Activated naive CD8-positive, alpha-beta T cell treated with anti-CD3 and anti-CD28 coated beads for 36 hours (primary cell): ENCODE results near the gene DRD3. TPM values are rescaled to one million over a fixed set of nuclear protein-coding genes. Genes with fewer than 3 reads are reported as not detected.

Experiments used
- DNase-seq: peaks from one replicate; pipeline ENCODE4 v3.0.0; 2021
- H3K27ac Mint-ChIP-seq: one replicate; pipeline ENCODE4 v1.8.0; 2022; ENCODE audit warnings: mild to moderate bottlenecking, moderate library complexity, mixed read lengths
- H3K27me3 Mint-ChIP-seq: one replicate; pipeline ENCODE4 v1.8.0; 2022; ENCODE audit warnings: mild to moderate bottlenecking, mixed read lengths
- H3K36me3 Mint-ChIP-seq: one replicate; pipeline ENCODE4 v1.8.0; 2021; ENCODE audit warnings: mild to moderate bottlenecking, mixed read lengths
- H3K4me1 Mint-ChIP-seq: one replicate; pipeline ENCODE4 v1.8.0; 2021; ENCODE audit warnings: mixed read lengths
- H3K4me3 Mint-ChIP-seq: one replicate; pipeline ENCODE4 v1.8.0; 2022; ENCODE audit warnings: mild to moderate bottlenecking, moderate library complexity, mixed read lengths
- H3K9me3 Mint-ChIP-seq: one replicate; pipeline ENCODE4 v1.8.0; 2022; ENCODE audit warnings: mixed read lengths
- total RNA-seq, 2 experiments: library from RNA; stranded (reverse); gene quantifications; one replicate each; pipeline ENCODE4 v1.2.3, GENCODE V29; 2021

The DRD3 gene
- total RNA-seq, 2 experiments from 2014 or later = not detected

GRCh38 chr3:114114719-114115118 lies 64.1 kb downstream of the DRD3 start:
- H3K4me3 Mint-ChIP-seq = no peak overlapping the region

GRCh38 chr3:114112696-114113095 lies 66.2 kb downstream of the DRD3 start:
- Mint-ChIP-seq H3K4me3 (no peak overlapping the region), H3K27ac (no peak overlapping the region), H3K4me1 (no peaks in the 10 kb centered on the region), H3K36me3 (no peaks in the 10 kb centered on the region), H3K27me3 (peaks cover 17% of the 10 kb centered on the region), H3K9me3 (no peaks in the 10 kb centered on the region)
- DNase-seq = no peak

More at GRCh38 chr3:114114719-114115118, 64.1 kb downstream of the DRD3 start:
- no peak for DNase-seq
- Mint-ChIP-seq H3K9me3 (no peaks in the 10 kb centered on the region), H3K27me3 (peaks cover 11% of the 10 kb centered on the region), H3K36me3 (no peaks in the 10 kb centered on the region), H3K4me1 (no peaks in the 10 kb centered on the region), H3K27ac (no peak overlapping the region)

DNA sequence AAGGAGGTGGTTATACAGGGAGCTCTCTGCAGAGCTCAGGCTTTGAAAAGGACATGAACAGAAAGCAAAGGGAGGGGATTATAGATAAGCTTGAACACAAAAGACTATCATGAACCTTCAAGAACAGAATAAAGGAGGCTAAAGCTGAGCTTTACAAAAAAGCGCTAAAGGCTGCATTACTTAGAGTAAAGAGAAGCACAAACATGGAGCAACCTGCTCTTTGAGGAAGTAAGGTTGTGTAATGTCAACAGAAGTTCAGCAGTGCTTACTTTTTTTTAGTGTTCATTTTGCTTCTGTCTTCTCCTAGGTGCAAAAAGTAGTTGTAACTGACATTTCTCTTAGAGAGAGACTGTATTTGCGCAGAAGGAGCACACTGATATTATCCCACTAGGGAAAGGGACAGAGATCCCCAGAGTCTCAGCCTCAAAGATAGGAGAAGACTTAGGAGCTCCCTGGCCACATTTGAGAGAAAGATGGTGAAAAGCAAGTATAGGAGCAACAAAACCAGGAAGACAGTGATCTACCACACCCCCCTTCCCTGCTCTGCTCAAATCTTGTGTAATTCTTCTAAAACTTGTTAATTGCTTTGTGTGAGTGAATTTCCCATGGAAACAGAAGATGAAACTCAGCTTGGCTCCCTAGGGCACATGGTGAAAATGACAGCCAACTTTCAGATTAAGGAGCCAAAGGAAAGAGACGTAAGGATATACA lies 67.6 kb downstream of the DRD3 start:
- Mint-ChIP-seq H3K27ac (no peak overlapping the region), H3K27me3 (peaks cover 17% of the 10 kb centered on the region)

GRCh38 chr3:114110439-114110838 lies 68.4 kb downstream of the DRD3 start:
- Mint-ChIP-seq H3K4me3 (no peak overlapping the region), H3K4me1 (no peaks in the 10 kb centered on the region), H3K27me3 (peaks cover 17% of the 10 kb centered on the region), H3K27ac (no peak overlapping the region), H3K9me3 (no peaks in the 10 kb centered on the region), H3K36me3 (no peaks in the 10 kb centered on the region)
- DNase-seq = no peak

More for the DNA sequence above, 67.6 kb downstream of the DRD3 start:
- no peak for DNase-seq
- no peaks in the 10 kb centered on the region for H3K9me3 Mint-ChIP-seq
- no peaks in the 10 kb centered on the region for H3K36me3 Mint-ChIP-seq
- no peak overlapping the region for H3K4me3 Mint-ChIP-seq
- H3K4me1 Mint-ChIP-seq = no peaks in the 10 kb centered on the region

GRCh38 chr3:114108137-114108536 lies 70.7 kb downstream of the DRD3 start:
- no peak overlapping the region for H3K27ac Mint-ChIP-seq
- H3K4me3 Mint-ChIP-seq = no peak overlapping the region
- H3K4me1 Mint-ChIP-seq = no peaks in the 10 kb centered on the region
- DNase-seq = no peak
- no peaks in the 10 kb centered on the region for H3K36me3 Mint-ChIP-seq
- H3K27me3 Mint-ChIP-seq = peaks cover 17% of the 10 kb centered on the region
- no peaks in the 10 kb centered on the region for H3K9me3 Mint-ChIP-seq

GRCh38 chr3:114104414-114104813 lies 74.4 kb downstream of the DRD3 start:
- no peak overlapping the region for H3K4me3 Mint-ChIP-seq
- H3K4me1 Mint-ChIP-seq = no peaks in the 10 kb centered on the region
- H3K27me3 Mint-ChIP-seq = peaks cover 10% of the 10 kb centered on the region
- no peaks in the 10 kb centered on the region for H3K9me3 Mint-ChIP-seq
- no peak overlapping the region for H3K27ac Mint-ChIP-seq
- DNase-seq = no peak
- no peaks in the 10 kb centered on the region for H3K36me3 Mint-ChIP-seq

DNA sequence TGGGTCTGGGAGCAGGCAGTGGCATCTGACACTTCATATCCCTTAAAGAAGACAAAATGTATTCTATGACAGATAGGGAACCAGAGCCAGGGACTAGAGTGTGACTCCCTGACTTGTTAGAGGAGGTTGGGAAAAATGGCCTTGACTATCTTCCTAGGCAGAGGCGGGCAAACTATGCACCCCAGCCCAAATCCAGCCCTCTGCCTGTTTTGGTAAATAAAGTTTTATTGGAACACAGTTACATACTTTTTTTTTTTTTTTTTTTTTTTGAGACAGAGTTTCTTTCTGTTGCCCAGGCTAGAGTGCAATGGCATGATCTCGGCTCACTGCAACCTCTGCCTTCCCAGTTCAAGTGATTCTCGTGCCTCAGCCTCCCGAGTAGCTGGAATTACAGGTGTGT lies 75.0 kb downstream of the DRD3 start:
- Mint-ChIP-seq H3K4me1 (no peaks in the 10 kb centered on the region), H3K27me3 (peaks cover 7% of the 10 kb centered on the region), H3K36me3 (no peaks in the 10 kb centered on the region), H3K9me3 (no peaks in the 10 kb centered on the region), H3K4me3 (no peak overlapping the region), H3K27ac (no peak overlapping the region)
- no peak for DNase-seq

GRCh38 chr3:114103181-114103580 lies 75.7 kb downstream of the DRD3 start:
- H3K9me3 Mint-ChIP-seq = no peaks in the 10 kb centered on the region
- H3K4me1 Mint-ChIP-seq = no peaks in the 10 kb centered on the region
- H3K27me3 Mint-ChIP-seq = peaks cover 7% of the 10 kb centered on the region
- H3K36me3 Mint-ChIP-seq = no peaks in the 10 kb centered on the region
- no peak overlapping the region for H3K27ac Mint-ChIP-seq
- DNase-seq = no peak
- H3K4me3 Mint-ChIP-seq = no peak overlapping the region

- Mint-ChIP-seq H3K27me3 (peaks cover 7% of the 10 kb centered on the region), H3K9me3 (no peaks in the 10 kb centered on the region), H3K4me1 (no peaks in the 10 kb centered on the region), H3K27ac (no peak overlapping the region), H3K4me3 (no peak overlapping the region), H3K36me3 (no peaks in the 10 kb centered on the region)
- no peak for DNase-seq
Measured at GRCh38 chr3:114101101-114101500, 77.8 kb downstream of the DRD3 start.

DNA sequence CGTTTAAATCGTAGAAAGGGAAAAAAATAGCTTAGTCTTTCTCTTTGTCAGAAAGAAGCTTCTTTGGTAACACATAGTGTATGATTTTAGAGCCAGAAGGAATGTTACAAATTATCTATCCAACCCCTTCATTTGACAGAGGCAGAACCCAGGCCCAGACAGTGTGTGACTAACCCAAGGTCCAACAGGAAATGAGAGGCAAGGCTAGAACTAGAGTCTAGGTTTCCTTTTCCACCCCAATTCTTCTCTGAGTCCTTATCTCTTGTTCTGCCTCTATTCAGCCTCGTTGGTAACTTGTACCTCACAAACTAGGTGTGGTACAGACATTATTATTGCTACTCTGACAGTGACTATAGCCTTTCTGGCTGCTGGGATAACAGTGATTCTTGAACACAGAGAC lies 83.1 kb downstream of the DRD3 start:
- Mint-ChIP-seq H3K9me3 (no peaks in the 10 kb centered on the region), H3K27ac (no peak overlapping the region), H3K4me3 (no peak overlapping the region), H3K36me3 (no peaks in the 10 kb centered on the region), H3K4me1 (no peaks in the 10 kb centered on the region), H3K27me3 (peaks cover 9% of the 10 kb centered on the region)
- no peak for DNase-seq

GRCh38 chr3:114093596-114093995 lies 85.3 kb downstream of the DRD3 start:
- no peak for DNase-seq
- Mint-ChIP-seq H3K27ac (no peak overlapping the region), H3K36me3 (no peaks in the 10 kb centered on the region), H3K4me1 (no peaks in the 10 kb centered on the region), H3K27me3 (peaks cover 5% of the 10 kb centered on the region), H3K9me3 (no peaks in the 10 kb centered on the region), H3K4me3 (no peak overlapping the region)

DNA sequence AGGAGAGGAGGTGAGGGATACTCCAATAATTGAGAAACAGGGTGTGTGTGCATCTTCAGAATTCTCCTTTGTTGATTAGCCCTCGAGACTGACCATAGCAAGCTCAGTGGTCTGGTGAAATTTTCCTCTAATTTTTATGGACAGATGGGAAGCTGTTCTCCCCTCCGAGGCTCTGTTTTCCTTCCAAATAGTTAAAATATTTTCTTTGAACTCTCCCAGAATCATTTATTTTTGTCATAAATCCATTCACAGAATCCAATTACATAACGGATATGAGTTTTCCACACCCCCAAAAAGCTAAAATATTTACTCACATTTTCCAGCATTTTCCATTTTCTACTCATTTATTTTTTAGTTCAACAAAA lies 85.9 kb downstream of the DRD3 start:
- Mint-ChIP-seq H3K27me3 (peaks cover 5% of the 10 kb centered on the region), H3K27ac (no peak overlapping the region), H3K4me3 (no peak overlapping the region), H3K9me3 (no peaks in the 10 kb centered on the region), H3K36me3 (no peaks in the 10 kb centered on the region), H3K4me1 (no peaks in the 10 kb centered on the region)
- no peak for DNase-seq

GRCh38 chr3:114092151-114093015 lies 86.5 kb downstream of the DRD3 start:
- Mint-ChIP-seq H3K27ac (no peak overlapping the region), H3K9me3 (no peaks in the 10 kb centered on the region), H3K36me3 (peaks cover 6% of the 10 kb centered on the region), H3K4me1 (no peaks in the 10 kb centered on the region), H3K27me3 (peaks cover 5% of the 10 kb centered on the region), H3K4me3 (no peak overlapping the region)
- DNase-seq = no peak

GRCh38 chr3:114089675-114090074 lies 89.2 kb downstream of the DRD3 start:
- Mint-ChIP-seq H3K4me1 (no peaks in the 10 kb centered on the region), H3K36me3 (peaks cover 30% of the 10 kb centered on the region), H3K4me3 (no peak overlapping the region), H3K27me3 (peaks cover 5% of the 10 kb centered on the region), H3K27ac (no peak overlapping the region), H3K9me3 (no peaks in the 10 kb centered on the region)
- no peak for DNase-seq

DNA sequence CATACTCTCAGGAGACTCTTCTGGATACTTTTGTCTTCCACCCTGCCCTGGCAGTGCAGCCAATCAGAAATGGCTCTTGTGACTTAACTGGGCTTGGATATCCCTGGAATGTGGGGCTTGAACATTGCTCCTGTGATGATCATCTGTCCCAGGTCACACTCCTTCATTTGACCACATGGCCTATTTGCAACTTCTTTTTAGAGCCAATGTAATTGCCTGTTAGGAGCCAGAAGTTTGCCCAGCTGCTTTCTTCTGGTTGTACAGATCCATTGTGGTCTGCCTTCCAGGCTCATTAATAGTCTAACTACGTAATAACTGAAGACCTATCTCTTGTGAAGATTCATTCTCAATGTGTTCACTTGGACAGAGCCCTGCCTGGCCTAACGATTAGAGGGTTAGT lies 92.5 kb downstream of the DRD3 start:
- Mint-ChIP-seq H3K36me3 (peaks cover 45% of the 10 kb centered on the region), H3K4me1 (no peaks in the 10 kb centered on the region), H3K9me3 (no peaks in the 10 kb centered on the region), H3K4me3 (no peak overlapping the region), H3K27me3 (no peaks in the 10 kb centered on the region), H3K27ac (no peak overlapping the region)
- DNase-seq = no peak

DNA sequence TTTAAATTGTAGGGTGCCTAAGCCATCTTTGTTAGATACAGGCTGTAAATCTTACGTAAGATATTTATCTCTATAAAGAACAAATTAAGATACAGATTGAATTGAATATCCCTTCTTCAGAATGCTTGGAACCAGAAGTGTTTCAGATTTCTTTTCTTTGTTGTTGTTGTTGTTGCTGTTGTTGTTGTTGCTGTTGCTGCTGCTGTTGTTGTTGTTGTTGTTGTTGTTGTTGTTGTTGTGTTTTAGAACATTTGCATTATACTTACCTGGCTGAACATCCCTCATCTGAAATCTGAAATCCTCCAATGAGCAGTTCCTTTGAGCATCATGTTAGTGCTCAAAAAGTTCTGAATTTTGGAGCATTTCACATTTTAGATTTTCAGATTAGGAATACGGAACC lies 95.7 kb downstream of the DRD3 start:
- H3K27me3 Mint-ChIP-seq = no peaks in the 10 kb centered on the region
- H3K36me3 Mint-ChIP-seq = peaks cover 61% of the 10 kb centered on the region
- H3K4me1 Mint-ChIP-seq = no peaks in the 10 kb centered on the region
- no peak overlapping the region for H3K27ac Mint-ChIP-seq
- H3K9me3 Mint-ChIP-seq = no peaks in the 10 kb centered on the region
- H3K4me3 Mint-ChIP-seq = no peak overlapping the region
- no peak for DNase-seq
